Mesodermal cell (in vitro differentiated cells): ENCODE results near the gene RAB31.

Experiments used
- H3K27ac ChIP-seq: 2 replicates; pipeline ENCODE4 v1.7.0; 2013; ENCODE audit warnings: mild to moderate bottlenecking, low read depth, low read length, moderate library complexity; ENCODE audit not compliant: severe bottlenecking
- H3K36me3 ChIP-seq: 2 replicates; pipeline ENCODE4 v1.7.1; 2013; ENCODE audit warnings: mild to moderate bottlenecking, low read length, moderate library complexity; ENCODE audit not compliant: control insufficient read depth, insufficient read depth
- H3K4me1 ChIP-seq: one replicate; pipeline ENCODE4 v1.7.1; 2013; ENCODE audit warnings: mild to moderate bottlenecking, low read length; ENCODE audit not compliant: insufficient read depth, control insufficient read depth, poor library complexity, severe bottlenecking
- H3K4me3 ChIP-seq: 2 replicates; pipeline ENCODE4 v1.7.0; 2013; ENCODE audit warnings: low read length, control low read depth, mild to moderate bottlenecking; ENCODE audit not compliant: insufficient read depth, poor library complexity, severe bottlenecking; ENCODE audit errors: extremely low read depth
- H3K9me3 ChIP-seq: 2 replicates; pipeline ENCODE4 v1.7.1; 2013; ENCODE audit warnings: mild to moderate bottlenecking, low read length, moderate library complexity; ENCODE audit not compliant: control insufficient read depth
- WGBS, 2 experiments: methylation state at CpG; one replicate each; pipeline ENCODE4 v1.1.5; 2013; ENCODE audit warnings: missing lambda C conversion rate in 2 of 2; ENCODE audit not compliant: insufficient coverage in 2 of 2; 5-methylcytosine and 5-hydroxymethylcytosine counted together

Gene RAB31

GRCh38 chr18:9876867-9877654 is 169.0 kb downstream of the RAB31 start:
- Histone ChIP-seq H3K4me3 (no peak overlapping the region), H3K9me3 (no peaks in the 10 kb centered on the region), H3K36me3 (no peaks in the 10 kb centered on the region), H3K4me1 (peaks cover 15% of the 10 kb centered on the region), H3K27ac (peak overlapping the region; percentile 97)
- WGBS, 2 experiments: 22% methylated on average over 4 to 5 of the region's 9 CpGs

GRCh38 chr18:9877655-9878014 is 169.5 kb downstream of the RAB31 start:
- H3K27ac ChIP-seq: peak overlapping the region; percentile 97
- no peaks in the 10 kb centered on the region for H3K36me3 ChIP-seq
- no peaks in the 10 kb centered on the region for H3K9me3 ChIP-seq
- peaks cover 21% of the 10 kb centered on the region for H3K4me1 ChIP-seq
- H3K4me3 ChIP-seq: no peak overlapping the region

GRCh38 chr18:9878095-9878494 is 170.0 kb downstream of the RAB31 start:
- no peak overlapping the region for H3K4me3 ChIP-seq
- no peak overlapping the region for H3K27ac ChIP-seq
- no peaks in the 10 kb centered on the region for H3K36me3 ChIP-seq
- no peaks in the 10 kb centered on the region for H3K9me3 ChIP-seq
- no CpG with 5 or more reads among the region's 1 CpG for WGBS, 2 experiments
- peaks cover 22% of the 10 kb centered on the region for H3K4me1 ChIP-seq

- no peak overlapping the region for H3K27ac ChIP-seq
- peaks cover 22% of the 10 kb centered on the region for H3K4me1 ChIP-seq
- no peaks in the 10 kb centered on the region for H3K36me3 ChIP-seq
- H3K9me3 ChIP-seq: no peaks in the 10 kb centered on the region
- WGBS, 2 experiments: 95 to 97% methylated on average over 3 to 4 of the region's 6 CpGs
- H3K4me3 ChIP-seq: no peak overlapping the region
These were observed 170.7 kb downstream of the RAB31 start for GRCh38 chr18:9878783-9879242.

DNA sequence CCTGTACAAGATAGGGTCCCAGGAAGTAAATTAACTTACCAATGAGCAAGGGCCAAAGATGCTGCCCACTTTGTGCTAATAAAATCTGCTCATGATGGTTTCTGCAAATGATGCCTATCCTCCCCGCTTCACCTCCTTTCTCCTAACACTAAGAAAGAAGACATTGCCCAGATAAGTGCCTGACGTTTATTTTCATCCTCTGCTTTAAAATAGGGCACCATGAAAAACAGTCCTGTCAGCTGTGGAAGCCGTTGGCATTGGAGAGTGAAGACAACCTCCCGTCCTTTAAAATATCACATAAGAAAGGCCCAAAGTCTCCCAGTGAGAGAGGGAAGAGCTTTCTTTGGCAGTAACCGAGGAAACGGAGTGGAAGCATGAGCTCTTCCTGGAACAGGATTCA is 176.0 kb downstream of the RAB31 start:
- Histone ChIP-seq H3K4me3 (no peak overlapping the region), H3K27ac (no peak overlapping the region), H3K4me1 (peaks cover 7% of the 10 kb centered on the region), H3K9me3 (no peaks in the 10 kb centered on the region), H3K36me3 (no peaks in the 10 kb centered on the region)
- 85 to 97% methylated on average over 4 to 5 of the region's 6 CpGs for WGBS, 2 experiments

GRCh38 chr18:9884532-9885140 is 176.5 kb downstream of the RAB31 start:
- Histone ChIP-seq H3K27ac (no peak overlapping the region), H3K9me3 (no peaks in the 10 kb centered on the region), H3K4me1 (peaks cover 7% of the 10 kb centered on the region), H3K4me3 (no peak overlapping the region), H3K36me3 (no peaks in the 10 kb centered on the region)
- WGBS, 2 experiments: 95 to 98% methylated on average over 10 to 11 of the region's 12 CpGs

DNA sequence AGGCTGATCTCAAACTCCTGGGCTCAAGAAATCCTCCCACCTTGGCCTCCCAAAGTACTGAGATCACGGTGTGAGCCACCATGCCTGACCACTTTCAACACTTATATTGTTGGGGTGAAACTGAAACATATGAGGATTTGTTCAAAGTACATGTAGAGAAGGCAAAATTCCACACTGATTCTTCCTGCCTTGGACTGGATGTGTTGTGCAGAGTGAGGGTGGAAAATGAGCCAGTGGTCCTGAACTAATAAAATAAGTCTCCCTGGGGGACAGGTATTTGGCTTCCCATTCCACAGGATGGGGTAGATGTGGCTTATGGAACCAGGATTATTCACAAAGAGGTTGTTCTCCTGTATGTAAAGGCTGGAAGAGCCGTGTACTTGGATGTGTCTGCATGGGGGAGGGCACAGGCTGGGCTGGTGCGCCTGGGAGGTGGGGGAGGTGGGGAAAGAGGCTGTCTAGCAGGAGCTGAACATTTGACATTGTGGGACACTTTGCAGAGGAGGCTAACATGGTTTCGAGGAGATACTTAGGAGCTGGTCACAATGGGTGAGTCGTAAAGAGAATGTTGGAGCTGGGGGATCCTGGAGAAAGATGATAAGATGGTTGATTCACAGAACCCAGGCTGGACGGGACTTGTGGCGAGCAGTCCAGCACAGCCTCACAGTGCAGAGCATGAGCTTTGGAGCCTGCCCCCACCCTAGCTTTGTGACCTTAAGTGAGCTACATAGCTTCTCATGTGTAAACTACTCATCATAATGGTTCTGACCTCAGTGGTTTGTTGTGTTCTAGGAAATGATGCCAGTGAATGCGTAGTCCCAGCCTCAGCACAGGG is 177.3 kb downstream of the RAB31 start, which contains the start of gene TXNDC2:
Gene TXNDC2, plus strand, starts transcription at position 804 of the 835 bp plus-strand sequence. CDS start 708 bp downstream, outside the sequence.
- H3K27ac ChIP-seq: no peak within 1 kb of the TSS
- no peaks in the 10 kb centered on the region for H3K9me3 ChIP-seq
- H3K4me3 ChIP-seq: no peak within 1 kb of the TSS
- no peaks in the 10 kb centered on the region for H3K36me3 ChIP-seq
- H3K4me1 ChIP-seq: peaks cover 7% of the 10 kb centered on the region
- 86 to 89% methylated on average over 5 of the region's 8 CpGs for WGBS, 2 experiments

GRCh38 chr18:9886005-9886348 is 177.9 kb downstream of the RAB31 start:
- H3K4me1 ChIP-seq: peaks cover 7% of the 10 kb centered on the region
- H3K27ac ChIP-seq: no peak overlapping the region
- no peaks in the 10 kb centered on the region for H3K9me3 ChIP-seq
- H3K4me3 ChIP-seq: no peak overlapping the region
- H3K36me3 ChIP-seq: no peaks in the 10 kb centered on the region
- WGBS, 2 experiments: 97 to 100% methylated on average over 3 of the region's 3 CpGs

- Histone ChIP-seq H3K36me3 (no peaks in the 10 kb centered on the region), H3K9me3 (no peaks in the 10 kb centered on the region), H3K4me1 (no peaks in the 10 kb centered on the region), H3K27ac (no peak overlapping the region), H3K4me3 (no peak overlapping the region)
- WGBS, 2 experiments: 92 to 100% methylated on average over 4 of the region's 5 CpGs
These were observed 179.9 kb downstream of the RAB31 start for GRCh38 chr18:9887992-9888391.

- no peak overlapping the region for H3K4me3 ChIP-seq
- H3K4me1 ChIP-seq: peaks cover 1% of the 10 kb centered on the region
- H3K27ac ChIP-seq: no peak overlapping the region
- no peaks in the 10 kb centered on the region for H3K9me3 ChIP-seq
- 92 to 93% methylated on average over 2 of the region's 5 CpGs for WGBS, 2 experiments
- H3K36me3 ChIP-seq: no peaks in the 10 kb centered on the region
These were observed 182.1 kb downstream of the RAB31 start for GRCh38 chr18:9890196-9890595.
